K562 (cell line): ENCODE measurements around the gene AFF2. TPM values are rescaled to one million over a fixed set of nuclear protein-coding genes. Genes with fewer than 3 reads are reported as not detected.

Experiments
- ATAC-seq: fragments of 200-7000 bp; cut with Tn5 transposase; 3 replicates; pipeline ENCODE4 v1.9.1; 2020; ENCODE audit warnings: moderate library complexity
- BruUV-seq: library from RNA; stranded (reverse); fragments of 400-500 nt; replicated peaks from 2 replicates; lab custom pipeline; 2021; lab: Mats Ljungman, UMichigan
- CTCF ChIA-PET: fragments of 300-600 bp; formaldehyde crosslinking; extraction: SDS; loops from one replicate; lab custom pipeline; 2021; ENCODE audit warnings: low intra/inter-chr PET ratio; lab: Yijun Ruan, JAX
- POLR2A ChIA-PET: fragments of 300-600, 350-650 bp; sonication (Branson Sonifier 250); formaldehyde crosslinking; extraction: SDS; loops from one replicate; lab custom pipeline; 2021; ENCODE audit warnings: antibody characterized with exemption, inconsistent platforms; lab: Yijun Ruan, JAX
- DNase-seq, 4 experiments: peaks; one replicate each; pipeline versions ENCODE4 v3.0.0 to v3.0.0-alpha.2; 2011 to 2018; ENCODE audit warnings: low spot score in 3 of 4, mixed read lengths in 3 of 4; ENCODE audit errors: extremely low read depth in 1 of 4
- FAIRE-seq: peaks from 2 replicates; lab custom pipeline; 2011; peaks lifted over from hg19 to GRCh38; lab: Jason Lieb, UNC
- H2AFZ ChIP-seq: 2 replicates; pipeline ENCODE4 v1.6.0; 2011; ENCODE audit warnings: low read depth, low read length, control low read depth, inconsistent platforms
- H3K27ac ChIP-seq: fragments of 200-600 bp; 3 replicates; pipeline ENCODE4 v1.8.0; 2011; ENCODE audit warnings: low read depth, mild to moderate bottlenecking, control low read depth, inconsistent platforms, low read length, moderate library complexity, mixed read lengths; ENCODE audit errors: extremely low read depth
- H3K27me3 ChIP-seq, 2 experiments: fragments of 300-600 bp in 1 of 2; 2 replicates in 1 of 2; 3 replicates in 1 of 2; pipeline versions ENCODE4 v1.6.0 to v1.8.0; 2011; ENCODE audit warnings: inconsistent platforms in 2 of 2, low read length in 2 of 2, mild to moderate bottlenecking in 1 of 2, mixed read lengths in 1 of 2, moderate library complexity in 1 of 2; ENCODE audit not compliant: control insufficient read depth in 2 of 2, insufficient read depth in 2 of 2
- H3K36me3 ChIP-seq: fragments of 300-600 bp; 3 replicates; pipeline ENCODE4 v1.8.0; 2011; ENCODE audit warnings: mild to moderate bottlenecking, low read length, inconsistent platforms; ENCODE audit not compliant: control insufficient read depth, insufficient read depth
- H3K4me1 ChIP-seq, 2 experiments: fragments of 200-600 bp in 1 of 2; replicated peaks in 1 of 2; 2 replicates in 1 of 2; 3 replicates in 1 of 2; pipeline versions ENCODE4 v1.5.1 to v1.8.0; 2011; ENCODE audit warnings: inconsistent platforms in 2 of 2, low read length in 2 of 2, mild to moderate bottlenecking in 1 of 2, mixed read lengths in 1 of 2, moderate library complexity in 1 of 2; ENCODE audit not compliant: control insufficient read depth in 2 of 2, insufficient read depth in 2 of 2
- H3K4me2 ChIP-seq: 2 replicates; pipeline ENCODE4 v1.6.1; 2011; ENCODE audit warnings: low read length, control low read depth, inconsistent platforms, mixed read lengths; ENCODE audit not compliant: insufficient read depth
- H3K4me3 ChIP-seq: fragments of 200-600 bp; sonication (generic), shearing (Covaris generic); 2 replicates; pipeline ENCODE4 v1.5.1; 2016; ENCODE audit warnings: control low read depth, inconsistent platforms
- H3K79me2 ChIP-seq: fragments of 200-600 bp; 3 replicates; pipeline ENCODE4 v1.8.0; 2011; ENCODE audit warnings: low read length, inconsistent platforms; ENCODE audit not compliant: control insufficient read depth, insufficient read depth
- H3K9ac ChIP-seq, 2 experiments: 2 replicates each; pipeline versions ENCODE4 v1.6.0 to v1.6.1; 2011; ENCODE audit warnings: low read depth in 2 of 2, low read length in 2 of 2, control low read depth in 1 of 2, inconsistent platforms in 1 of 2, mild to moderate bottlenecking in 1 of 2, mixed read lengths in 1 of 2; ENCODE audit not compliant: insufficient read depth in 1 of 2
- H3K9me1 ChIP-seq: one replicate; pipeline ENCODE4 v1.6.0; 2011; ENCODE audit warnings: inconsistent platforms, mild to moderate bottlenecking, low read length, moderate library complexity; ENCODE audit not compliant: control insufficient read depth, insufficient read depth
- H3K9me3 ChIP-seq: replicated peaks from 2 replicates; pipeline ENCODE4 v1.5.1; 2011; ENCODE audit warnings: low read depth, low read length, inconsistent platforms; ENCODE audit not compliant: control insufficient read depth, insufficient read depth
- H4K20me1 ChIP-seq: replicated peaks from 2 replicates; pipeline ENCODE4 v1.6.1; 2011; ENCODE audit warnings: low read length, inconsistent platforms, mixed read lengths; ENCODE audit not compliant: control insufficient read depth, insufficient read depth
- FOXJ2 ChIP-seq: fragments of 200-800 bp; sonication (Bioruptor generic); IDR thresholded peaks from 2 replicates; pipeline ENCODE4 v1.6.1; 2016; ENCODE audit warnings: missing genetic modification characterization, missing compliant biosample characterization
- GABPA ChIP-seq: fragments of 200-800 bp; sonication (Bioruptor generic); conservative IDR thresholded peaks from 2 replicates; pipeline ENCODE4 v1.6.1; 2016; ENCODE audit warnings: low read depth, missing genetic modification characterization, missing compliant biosample characterization
- MIER1 ChIP-seq: fragments of 450-650 bp; IDR thresholded peaks from 2 replicates; pipeline ENCODE4 v1.6.1; 2016; ENCODE audit warnings: antibody characterized with exemption, mild to moderate bottlenecking, low read depth
- PHB2 ChIP-seq: fragments of 450-650 bp; IDR thresholded peaks from 2 replicates; pipeline ENCODE4 v1.6.1; 2017; ENCODE audit warnings: low read depth
- WGBS: fragments of 100-300 bp; shearing (Covaris generic); methylation state at CpG from one replicate; pipeline ENCODE4 v1.1.6; 2016; ENCODE audit warnings: low coverage, mixed read lengths; ENCODE audit not compliant: insufficient coverage; ENCODE audit errors: missing lambda C conversion rate; 5-methylcytosine and 5-hydroxymethylcytosine counted together
- in situ Hi-C: fragments of 300-500 bp; cut with MboI; formaldehyde crosslinking; loops from 4 replicates; pipeline ENCODE4 v1.15.0; 2018; ENCODE audit warnings: inconsistent platforms, mixed read lengths
- intact Hi-C: fragments of 100-400 bp; cut with micrococcal nuclease; formaldehyde crosslinking; loops from 2 replicates; pipeline ENCODE4 v1.14.2; 2022
- polyA plus RNA-seq, 8 experiments: library from polyadenylated mRNA; depleted of rRNA in 4 of 8; stranded (reverse) in 5 of 8; unstranded in 3 of 8; fragments of >200 nt; fragmentation: Nextera tagmentation in 2 of 8; fragmentation: Illumina TruSeq in 1 of 8; extraction: Ambion mirVana in 2 of 8; extraction: Trizol in 1 of 8; gene quantifications; 2 replicates each; pipeline versions ENCODE4 v1.2.1 to v1.2.3, GENCODE V29; 2011 to 2014; ENCODE audit warnings: inconsistent platforms in 1 of 8, missing spikeins in 1 of 8
- total RNA-seq, 7 experiments: library from RNA; depleted of rRNA in 6 of 7; stranded (reverse); fragments of >200 nt in 6 of 7; fragmentation: Illumina TruSeq in 2 of 7; extraction: Trizol in 2 of 7; gene quantifications; 2 replicates each; pipeline versions ENCODE4 v1.2.1 to v1.2.3, GENCODE V29; 2011 to 2021; ENCODE audit warnings: low replicate concordance in 1 of 7
- TF ChIP-seq, protein P1 (sequence below): fragments of 200-800 bp; sonication (Bioruptor generic); IDR thresholded peaks from 2 replicates; pipeline ENCODE4 v1.6.1; 2016; ENCODE audit warnings: missing genetic modification characterization, missing compliant biosample characterization
- TF ChIP-seq, protein P2 (sequence below): fragments of 450-650 bp; IDR thresholded peaks from 2 replicates; pipeline ENCODE4 v1.6.1; 2017; ENCODE audit warnings: antibody characterized with exemption
- TF ChIP-seq, protein P3 (sequence below), 2 experiments: fragments of 450-650 bp in 1 of 2; IDR thresholded peaks; 2 replicates each; pipeline ENCODE4 v1.6.1; 2011 to 2017; ENCODE audit warnings: low read depth in 2 of 2, antibody characterized with exemption in 1 of 2, borderline replicate concordance in 1 of 2, low read length in 1 of 2, mild to moderate bottlenecking in 1 of 2, mixed read lengths in 1 of 2; ENCODE audit not compliant: control insufficient read depth in 1 of 2
- TF ChIP-seq, protein P4 (sequence below): sonication (generic); formaldehyde crosslinking; IDR thresholded peaks from 2 replicates; pipeline ENCODE4 v1.8.1; 2023; ENCODE audit warnings: mild to moderate bottlenecking, missing genetic modification reagents

AFF2 gene
- total and polyA plus RNA-seq, 9 of the 15 experiments (the other 6 are each of a cell fraction or from before 2014, with no cell fraction given) = 0.01 to 0.20 (median 0.07) TPM

DNA sequence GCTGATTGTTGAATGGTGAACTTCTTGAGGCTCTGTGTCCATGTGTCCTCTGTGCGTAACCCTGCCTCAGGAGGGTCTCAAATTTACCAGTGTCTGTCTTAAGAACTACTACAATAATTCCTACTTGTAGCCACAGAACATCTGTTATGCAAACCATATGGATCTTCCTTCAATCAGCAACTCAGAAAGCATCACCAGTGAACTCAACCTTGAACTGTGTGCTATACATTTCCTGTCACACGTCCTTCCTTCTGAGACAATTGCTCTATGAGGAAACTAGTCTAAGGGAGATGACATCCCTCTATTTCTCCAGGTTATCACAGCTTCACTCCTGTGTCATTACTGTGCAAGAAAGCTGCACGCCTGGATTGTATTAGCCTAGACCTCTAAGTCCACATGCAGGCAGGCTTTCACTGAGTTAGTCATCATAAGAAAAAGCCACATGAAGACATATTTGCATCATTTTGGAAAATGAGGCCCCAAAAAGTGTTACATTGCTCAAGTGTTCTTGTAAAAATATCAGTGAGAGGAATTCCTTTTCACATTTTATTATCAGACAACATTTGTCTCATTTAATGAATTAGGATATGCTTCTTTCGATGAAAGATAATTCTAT lies 157.8 kb downstream of the AFF2 start:
- no peak overlapping the region for H3K4me3 ChIP-seq
- H4K20me1 ChIP-seq = no peaks in the 10 kb centered on the region
- intact Hi-C loops (no loop called here), in situ Hi-C loops (no loop called here)
- H3K79me2 ChIP-seq = no peaks in the 10 kb centered on the region
- ATAC-seq (no peak), DNase-seq (no peak), FAIRE-seq (no peak)
- no peaks in the 10 kb centered on the region; the same call in 1 of the 2 replicates for H3K9me3 ChIP-seq
- CTCF ChIA-PET = no interaction called here
- H3K9me1 ChIP-seq = no peaks in the 10 kb centered on the region
- no peaks in the 10 kb centered on the region for H3K4me1 ChIP-seq
- H3K9ac ChIP-seq = no peak overlapping the region
- BruUV-seq = no TSS peak
- no peaks in the 10 kb centered on the region for H3K27me3 ChIP-seq
- no peaks in the 10 kb centered on the region for H3K36me3 ChIP-seq
- POLR2A ChIA-PET = no interaction called here
- 15% methylated on average over 4 of the region's 4 CpGs for WGBS
- H3K27ac ChIP-seq = no peak overlapping the region
- H3K4me2 ChIP-seq = no peak overlapping the region
- no peak overlapping the region for H2AFZ ChIP-seq
- TF ChIP-seq MIER1 (no peak), FOXJ2 (tag) (no peak), GABPA (tag) (no peak), PHB2 (no peak)
- TF ChIP-seq, protein P1, sequence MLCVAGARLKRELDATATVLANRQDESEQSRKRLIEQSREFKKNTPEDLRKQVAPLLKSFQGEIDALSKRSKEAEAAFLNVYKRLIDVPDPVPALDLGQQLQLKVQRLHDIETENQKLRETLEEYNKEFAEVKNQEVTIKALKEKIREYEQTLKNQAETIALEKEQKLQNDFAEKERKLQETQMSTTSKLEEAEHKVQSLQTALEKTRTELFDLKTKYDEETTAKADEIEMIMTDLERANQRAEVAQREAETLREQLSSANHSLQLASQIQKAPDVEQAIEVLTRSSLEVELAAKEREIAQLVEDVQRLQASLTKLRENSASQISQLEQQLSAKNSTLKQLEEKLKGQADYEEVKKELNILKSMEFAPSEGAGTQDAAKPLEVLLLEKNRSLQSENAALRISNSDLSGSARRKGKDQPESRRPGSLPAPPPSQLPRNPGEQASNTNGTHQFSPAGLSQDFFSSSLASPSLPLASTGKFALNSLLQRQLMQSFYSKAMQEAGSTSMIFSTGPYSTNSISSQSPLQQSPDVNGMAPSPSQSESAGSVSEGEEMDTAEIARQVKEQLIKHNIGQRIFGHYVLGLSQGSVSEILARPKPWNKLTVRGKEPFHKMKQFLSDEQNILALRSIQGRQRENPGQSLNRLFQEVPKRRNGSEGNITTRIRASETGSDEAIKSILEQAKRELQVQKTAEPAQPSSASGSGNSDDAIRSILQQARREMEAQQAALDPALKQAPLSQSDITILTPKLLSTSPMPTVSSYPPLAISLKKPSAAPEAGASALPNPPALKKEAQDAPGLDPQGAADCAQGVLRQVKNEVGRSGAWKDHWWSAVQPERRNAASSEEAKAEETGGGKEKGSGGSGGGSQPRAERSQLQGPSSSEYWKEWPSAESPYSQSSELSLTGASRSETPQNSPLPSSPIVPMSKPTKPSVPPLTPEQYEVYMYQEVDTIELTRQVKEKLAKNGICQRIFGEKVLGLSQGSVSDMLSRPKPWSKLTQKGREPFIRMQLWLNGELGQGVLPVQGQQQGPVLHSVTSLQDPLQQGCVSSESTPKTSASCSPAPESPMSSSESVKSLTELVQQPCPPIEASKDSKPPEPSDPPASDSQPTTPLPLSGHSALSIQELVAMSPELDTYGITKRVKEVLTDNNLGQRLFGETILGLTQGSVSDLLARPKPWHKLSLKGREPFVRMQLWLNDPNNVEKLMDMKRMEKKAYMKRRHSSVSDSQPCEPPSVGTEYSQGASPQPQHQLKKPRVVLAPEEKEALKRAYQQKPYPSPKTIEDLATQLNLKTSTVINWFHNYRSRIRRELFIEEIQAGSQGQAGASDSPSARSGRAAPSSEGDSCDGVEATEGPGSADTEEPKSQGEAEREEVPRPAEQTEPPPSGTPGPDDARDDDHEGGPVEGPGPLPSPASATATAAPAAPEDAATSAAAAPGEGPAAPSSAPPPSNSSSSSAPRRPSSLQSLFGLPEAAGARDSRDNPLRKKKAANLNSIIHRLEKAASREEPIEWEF (CRISPR knock-in tag) = no peak
- TF ChIP-seq, protein P2, sequence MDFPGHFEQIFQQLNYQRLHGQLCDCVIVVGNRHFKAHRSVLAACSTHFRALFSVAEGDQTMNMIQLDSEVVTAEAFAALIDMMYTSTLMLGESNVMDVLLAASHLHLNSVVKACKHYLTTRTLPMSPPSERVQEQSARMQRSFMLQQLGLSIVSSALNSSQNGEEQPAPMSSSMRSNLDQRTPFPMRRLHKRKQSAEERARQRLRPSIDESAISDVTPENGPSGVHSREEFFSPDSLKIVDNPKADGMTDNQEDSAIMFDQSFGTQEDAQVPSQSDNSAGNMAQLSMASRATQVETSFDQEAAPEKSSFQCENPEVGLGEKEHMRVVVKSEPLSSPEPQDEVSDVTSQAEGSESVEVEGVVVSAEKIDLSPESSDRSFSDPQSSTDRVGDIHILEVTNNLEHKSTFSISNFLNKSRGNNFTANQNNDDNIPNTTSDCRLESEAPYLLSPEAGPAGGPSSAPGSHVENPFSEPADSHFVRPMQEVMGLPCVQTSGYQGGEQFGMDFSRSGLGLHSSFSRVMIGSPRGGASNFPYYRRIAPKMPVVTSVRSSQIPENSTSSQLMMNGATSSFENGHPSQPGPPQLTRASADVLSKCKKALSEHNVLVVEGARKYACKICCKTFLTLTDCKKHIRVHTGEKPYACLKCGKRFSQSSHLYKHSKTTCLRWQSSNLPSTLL = no peak
- TF ChIP-seq, protein P3, sequence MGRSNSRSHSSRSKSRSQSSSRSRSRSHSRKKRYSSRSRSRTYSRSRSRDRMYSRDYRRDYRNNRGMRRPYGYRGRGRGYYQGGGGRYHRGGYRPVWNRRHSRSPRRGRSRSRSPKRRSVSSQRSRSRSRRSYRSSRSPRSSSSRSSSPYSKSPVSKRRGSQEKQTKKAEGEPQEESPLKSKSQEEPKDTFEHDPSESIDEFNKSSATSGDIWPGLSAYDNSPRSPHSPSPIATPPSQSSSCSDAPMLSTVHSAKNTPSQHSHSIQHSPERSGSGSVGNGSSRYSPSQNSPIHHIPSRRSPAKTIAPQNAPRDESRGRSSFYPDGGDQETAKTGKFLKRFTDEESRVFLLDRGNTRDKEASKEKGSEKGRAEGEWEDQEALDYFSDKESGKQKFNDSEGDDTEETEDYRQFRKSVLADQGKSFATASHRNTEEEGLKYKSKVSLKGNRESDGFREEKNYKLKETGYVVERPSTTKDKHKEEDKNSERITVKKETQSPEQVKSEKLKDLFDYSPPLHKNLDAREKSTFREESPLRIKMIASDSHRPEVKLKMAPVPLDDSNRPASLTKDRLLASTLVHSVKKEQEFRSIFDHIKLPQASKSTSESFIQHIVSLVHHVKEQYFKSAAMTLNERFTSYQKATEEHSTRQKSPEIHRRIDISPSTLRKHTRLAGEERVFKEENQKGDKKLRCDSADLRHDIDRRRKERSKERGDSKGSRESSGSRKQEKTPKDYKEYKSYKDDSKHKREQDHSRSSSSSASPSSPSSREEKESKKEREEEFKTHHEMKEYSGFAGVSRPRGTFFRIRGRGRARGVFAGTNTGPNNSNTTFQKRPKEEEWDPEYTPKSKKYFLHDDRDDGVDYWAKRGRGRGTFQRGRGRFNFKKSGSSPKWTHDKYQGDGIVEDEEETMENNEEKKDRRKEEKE (IDR thresholded peaks at IDR 0.05; ENCODE audit: borderline replicate concordance in 1 of 2, control insufficient read depth in 1 of 2, low read depth in 2 of 2, low read length in 1 of 2) = no peak
- TF ChIP-seq, protein P4, sequence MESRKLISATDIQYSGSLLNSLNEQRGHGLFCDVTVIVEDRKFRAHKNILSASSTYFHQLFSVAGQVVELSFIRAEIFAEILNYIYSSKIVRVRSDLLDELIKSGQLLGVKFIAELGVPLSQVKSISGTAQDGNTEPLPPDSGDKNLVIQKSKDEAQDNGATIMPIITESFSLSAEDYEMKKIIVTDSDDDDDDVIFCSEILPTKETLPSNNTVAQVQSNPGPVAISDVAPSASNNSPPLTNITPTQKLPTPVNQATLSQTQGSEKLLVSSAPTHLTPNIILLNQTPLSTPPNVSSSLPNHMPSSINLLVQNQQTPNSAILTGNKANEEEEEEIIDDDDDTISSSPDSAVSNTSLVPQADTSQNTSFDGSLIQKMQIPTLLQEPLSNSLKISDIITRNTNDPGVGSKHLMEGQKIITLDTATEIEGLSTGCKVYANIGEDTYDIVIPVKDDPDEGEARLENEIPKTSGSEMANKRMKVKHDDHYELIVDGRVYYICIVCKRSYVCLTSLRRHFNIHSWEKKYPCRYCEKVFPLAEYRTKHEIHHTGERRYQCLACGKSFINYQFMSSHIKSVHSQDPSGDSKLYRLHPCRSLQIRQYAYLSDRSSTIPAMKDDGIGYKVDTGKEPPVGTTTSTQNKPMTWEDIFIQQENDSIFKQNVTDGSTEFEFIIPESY = no peak
